Measurements from ENCODE around the gene SLC9C2. TPM values are rescaled to one million over a fixed set of nuclear protein-coding genes. Genes with fewer than 3 reads are reported as not detected.
"Not testable (repeated sequence)": the region's sequence is repeated elsewhere in the genome, so short reads cannot be mapped to it uniquely, and the experiment has no call there.

SLC9C2 gene
- total RNA-seq, 2 donors from 2014 or later, result not detected

GRCh38 chr1:173478094-173478674 lies 124.7 kb downstream of the SLC9C2 start:
- H3K4me3 Mint-ChIP-seq, result peak overlapping the region; percentile 89
- H3K4me1 Mint-ChIP-seq (ENCODE audit: low read depth in 2 of 2), result peaks cover 48 to 70% of the 10 kb centered on the region in 2 donors
- no peaks in the 10 kb centered on the region for H3K27me3 Mint-ChIP-seq
- H3K27ac Mint-ChIP-seq, result peak overlapping the region; percentile 87 to 88
- ATAC-seq (no peak), DNase-seq (ENCODE audit: low spot score) (no peak)
- H3K36me3 Mint-ChIP-seq, result peaks cover 31% of the 10 kb centered on the region
- H3K9me3 Mint-ChIP-seq, result no peaks in the 10 kb centered on the region

- Mint-ChIP-seq H3K27ac (peak within 1 kb of the TSS; percentile 87 to 88), H3K36me3 (peaks cover 25% of the 10 kb centered on the region), H3K27me3 (no peaks in the 10 kb centered on the region), H3K4me3 (peak within 1 kb of the TSS; percentile 89), H3K4me1 (ENCODE audit: low read depth in 2 of 2) (peaks cover 48 to 65% of the 10 kb centered on the region in 2 donors), H3K9me3 (no peaks in the 10 kb centered on the region)
- ATAC-seq, result peak; percentile 51 to 56
- peak; percentile 87 for DNase-seq (ENCODE audit: low spot score)
Observed at GRCh38 chr1:173477286-173478093, 125.4 kb downstream of the SLC9C2 start, which contains the start of gene PRDX6. TSS of gene PRDX6 (plus strand) at chr1:173477335. CDS start at chr1:173477398, 63 bp downstream.

- Mint-ChIP-seq H3K9me3 (no peaks in the 10 kb centered on the region), H3K27me3 (no peaks in the 10 kb centered on the region), H3K36me3 (peaks cover 24% of the 10 kb centered on the region), H3K4me1 (ENCODE audit: low read depth in 2 of 2) (peaks cover 44 to 58% of the 10 kb centered on the region in 2 donors), H3K27ac (peak overlapping the region; percentile 87 to 88), H3K4me3 (peak overlapping the region; percentile 89)
- DNase-seq (ENCODE audit: low spot score) (peak; percentile 91), ATAC-seq (peak; percentile 91 to 94)
Observed at GRCh38 chr1:173476665-173477285, 126.1 kb downstream of the SLC9C2 start.

- no peaks in the 10 kb centered on the region for H3K27me3 Mint-ChIP-seq
- no peak for ATAC-seq
- H3K27ac Mint-ChIP-seq, result peak overlapping the region; percentile 87 to 88
- no peak for DNase-seq (ENCODE audit: low spot score)
- peaks cover 21% of the 10 kb centered on the region for H3K36me3 Mint-ChIP-seq
- H3K9me3 Mint-ChIP-seq, result no peaks in the 10 kb centered on the region
- H3K4me1 Mint-ChIP-seq (ENCODE audit: low read depth in 2 of 2), result peaks cover 41 to 54% of the 10 kb centered on the region in 2 donors
- H3K4me3 Mint-ChIP-seq, result peak overlapping the region; percentile 89
Observed at GRCh38 chr1:173476197-173476664, 126.6 kb downstream of the SLC9C2 start.

GRCh38 chr1:173475564-173476196 lies 127.2 kb downstream of the SLC9C2 start:
- Mint-ChIP-seq H3K9me3 (no peaks in the 10 kb centered on the region), H3K36me3 (peaks cover 18% of the 10 kb centered on the region), H3K27me3 (no peaks in the 10 kb centered on the region), H3K27ac (peak overlapping the region; percentile 87 to 88), H3K4me1 (ENCODE audit: low read depth in 2 of 2) (peaks cover 41 to 54% of the 10 kb centered on the region in 2 donors), H3K4me3 (peak overlapping the region; percentile 89)
- DNase-seq (ENCODE audit: low spot score) (no peak), ATAC-seq (peak in 1 of 2 donors; percentile 40)

- Mint-ChIP-seq H3K4me1 (ENCODE audit: low read depth in 2 of 2) (peaks cover 41 to 50% of the 10 kb centered on the region in 2 donors), H3K4me3 (peak overlapping the region; percentile 89), H3K27ac (peak overlapping the region; percentile 87 to 88), H3K36me3 (peaks cover 20% of the 10 kb centered on the region)
- not testable (repeated sequence) for H3K9me3 Mint-ChIP-seq; H3K27me3 Mint-ChIP-seq; DNase-seq (ENCODE audit: low spot score); ATAC-seq
Observed at GRCh38 chr1:173474780-173475421, 128.0 kb downstream of the SLC9C2 start.

- ATAC-seq (no peak), DNase-seq (ENCODE audit: low spot score) (no peak)
- H3K4me3 Mint-ChIP-seq, result no peak overlapping the region
- H3K4me1 Mint-ChIP-seq (ENCODE audit: low read depth in 2 of 2), result peaks cover 39 to 44% of the 10 kb centered on the region in 2 donors
- H3K9me3 Mint-ChIP-seq, result peaks cover 5% of the 10 kb centered on the region
- H3K36me3 Mint-ChIP-seq, result peaks cover 17% of the 10 kb centered on the region
- H3K27ac Mint-ChIP-seq, result peak overlapping the region in 1 of 2 donors; percentile 77
- H3K27me3 Mint-ChIP-seq, result no peaks in the 10 kb centered on the region
Observed at GRCh38 chr1:173474097-173474779, 128.6 kb downstream of the SLC9C2 start.

- no peak for ATAC-seq
- H3K4me1 Mint-ChIP-seq (ENCODE audit: low read depth in 2 of 2), result peaks cover 37 to 40% of the 10 kb centered on the region in 2 donors
- DNase-seq (ENCODE audit: low spot score), result no peak
- H3K27ac Mint-ChIP-seq, result peak overlapping the region in 1 of 2 donors; percentile 77
- H3K27me3 Mint-ChIP-seq, result no peaks in the 10 kb centered on the region
- H3K36me3 Mint-ChIP-seq, result peaks cover 21% of the 10 kb centered on the region
- H3K4me3 Mint-ChIP-seq, result no peak overlapping the region
- H3K9me3 Mint-ChIP-seq, result peaks cover 5% of the 10 kb centered on the region
Observed at GRCh38 chr1:173473599-173474011, 129.3 kb downstream of the SLC9C2 start.

GRCh38 chr1:173470608-173471007 lies 132.3 kb downstream of the SLC9C2 start:
- H3K4me3 Mint-ChIP-seq, result no peak overlapping the region
- H3K36me3 Mint-ChIP-seq, result peaks cover 35% of the 10 kb centered on the region
- peaks cover 7% of the 10 kb centered on the region for H3K9me3 Mint-ChIP-seq
- no peak for ATAC-seq
- DNase-seq (ENCODE audit: low spot score), result no peak
- no peak overlapping the region for H3K27ac Mint-ChIP-seq
- peaks cover 19 to 28% of the 10 kb centered on the region in 2 donors for H3K4me1 Mint-ChIP-seq (ENCODE audit: low read depth in 2 of 2)
- no peaks in the 10 kb centered on the region for H3K27me3 Mint-ChIP-seq

- peaks cover 43% of the 10 kb centered on the region for H3K36me3 Mint-ChIP-seq
- H3K9me3 Mint-ChIP-seq, result peaks cover 10% of the 10 kb centered on the region
- peaks cover 18 to 24% of the 10 kb centered on the region in 2 donors for H3K4me1 Mint-ChIP-seq (ENCODE audit: low read depth in 2 of 2)
- no peaks in the 10 kb centered on the region for H3K27me3 Mint-ChIP-seq
- H3K27ac Mint-ChIP-seq, result no peak overlapping the region
- DNase-seq (ENCODE audit: low spot score) (no peak), ATAC-seq (no peak)
- no peak overlapping the region for H3K4me3 Mint-ChIP-seq
Observed at GRCh38 chr1:173469656-173470055, 133.2 kb downstream of the SLC9C2 start.

- Mint-ChIP-seq H3K36me3 (peaks cover 63% of the 10 kb centered on the region), H3K4me1 (ENCODE audit: low read depth in 2 of 2) (peaks cover 19 to 21% of the 10 kb centered on the region in 2 donors)
Observed at GRCh38 chr1:173467426-173467825, 135.4 kb downstream of the SLC9C2 start.

GRCh38 chr1:173464185-173464584 lies 138.7 kb downstream of the SLC9C2 start:
- not testable (repeated sequence) for H3K4me3 Mint-ChIP-seq; H3K27ac Mint-ChIP-seq; ATAC-seq; DNase-seq (ENCODE audit: low spot score); H3K27me3 Mint-ChIP-seq
- Mint-ChIP-seq H3K9me3 (peaks cover 16% of the 10 kb centered on the region), H3K36me3 (peaks cover 57% of the 10 kb centered on the region), H3K4me1 (ENCODE audit: low read depth in 2 of 2) (peaks cover 21 to 26% of the 10 kb centered on the region in 2 donors)

More at GRCh38 chr1:173467426-173467825, 135.4 kb downstream of the SLC9C2 start:
- H3K27me3 Mint-ChIP-seq, result no peaks in the 10 kb centered on the region
- no peak overlapping the region for H3K27ac Mint-ChIP-seq
- peaks cover 21% of the 10 kb centered on the region for H3K9me3 Mint-ChIP-seq
- DNase-seq (ENCODE audit: low spot score) (no peak), ATAC-seq (no peak)
- H3K4me3 Mint-ChIP-seq, result no peak overlapping the region

Data from natural killer cell treated with Interleukin-12 subunit alpha and Interleukin-12 subunit beta and Interleukin-15 and Interleukin-18, amount 100 ng/mL, for 72 hours (primary cell).